HepG2 (cell line): ENCODE measurements around the gene LTA. TPM values are rescaled to one million over a fixed set of nuclear protein-coding genes. Genes with fewer than 3 reads are reported as not detected.

Source experiments
- ATRX ChIP-seq: sonication (generic); formaldehyde crosslinking; IDR thresholded peaks from 2 replicates; pipeline ENCODE4 v1.4.0; 2020; ENCODE audit warnings: missing genetic modification reagents, borderline replicate concordance
- ELF4 ChIP-seq: sonication (generic); formaldehyde crosslinking; IDR thresholded peaks from 2 replicates; pipeline ENCODE4 v1.5.0; 2020; ENCODE audit warnings: missing genetic modification reagents, mild to moderate bottlenecking, moderate library complexity, borderline replicate concordance
- FOXP1 ChIP-seq, 2 experiments: fragments of 450-650 bp in 1 of 2; IDR thresholded peaks; 2 replicates each; pipeline ENCODE4 v1.6.1; 2017 to 2018; ENCODE audit warnings: antibody characterized with exemption in 1 of 2
- KLF6 ChIP-seq: IDR thresholded peaks from 2 replicates; pipeline ENCODE4 v1.8.0; 2016; ENCODE audit warnings: missing biosample characterization, missing genetic modification reagents
- MEF2D ChIP-seq: sonication (generic); formaldehyde crosslinking; IDR thresholded peaks from 2 replicates; pipeline ENCODE4 v1.5.1; 2020; ENCODE audit warnings: mild to moderate bottlenecking, missing genetic modification reagents
- NR2F2 ChIP-seq: IDR thresholded peaks from 2 replicates; pipeline ENCODE4 v1.6.1; 2012; ENCODE audit warnings: low read depth, inconsistent platforms, borderline replicate concordance
- RBM39 ChIP-seq: fragments of 200-400 bp; formaldehyde crosslinking; IDR thresholded peaks from one replicate; pipeline ENCODE4 v1.6.1; 2018; ENCODE audit warnings: antibody characterized with exemption, mild to moderate bottlenecking, low read depth, low read length; ENCODE audit not compliant: poor library complexity, severe bottlenecking
- SIN3A ChIP-seq: IDR thresholded peaks from 2 replicates; pipeline ENCODE4 v1.6.1; 2011; ENCODE audit warnings: low read depth, mild to moderate bottlenecking, control low read depth, low read length, borderline replicate concordance
- SIN3B ChIP-seq: fragments of 150-350 bp; IDR thresholded peaks from 2 replicates; pipeline ENCODE4 v1.6.1; 2014; ENCODE audit warnings: low read length
- SMC3 ChIP-seq: IDR thresholded peaks from 2 replicates; pipeline ENCODE4 v1.6.1; 2011; ENCODE audit warnings: low read length, improper control_type of control experiment
- SP2 ChIP-seq: sonication (generic); formaldehyde crosslinking; IDR thresholded peaks from 2 replicates; pipeline ENCODE4 v1.5.1; 2020; ENCODE audit warnings: mild to moderate bottlenecking, missing genetic modification reagents
- SPEN ChIP-seq: sonication (generic); formaldehyde crosslinking; IDR thresholded peaks from 2 replicates; pipeline ENCODE4 v1.5.1; 2020; ENCODE audit warnings: low read depth, mild to moderate bottlenecking, missing genetic modification reagents
- THYN1 ChIP-seq: sonication (generic); formaldehyde crosslinking; IDR thresholded peaks from 2 replicates; pipeline ENCODE4 v1.8.1; 2023; ENCODE audit warnings: low read depth, mild to moderate bottlenecking, moderate library complexity, missing genetic modification reagents, borderline replicate concordance
- ZC3H4 ChIP-seq: sonication (generic); formaldehyde crosslinking; IDR thresholded peaks from 2 replicates; pipeline ENCODE4 v1.4.0; 2020; ENCODE audit warnings: missing genetic modification reagents, borderline replicate concordance
- ZFP37 ChIP-seq: sonication (generic); formaldehyde crosslinking; IDR thresholded peaks from 2 replicates; pipeline ENCODE4 v1.4.0; 2020; ENCODE audit warnings: missing genetic modification reagents, borderline replicate concordance
- ZNF12 ChIP-seq: sonication (generic); formaldehyde crosslinking; IDR thresholded peaks from 2 replicates; pipeline ENCODE4 v1.5.0; 2020; ENCODE audit warnings: missing genetic modification reagents
- ZNF138 ChIP-seq: sonication (generic); formaldehyde crosslinking; IDR thresholded peaks from 2 replicates; pipeline ENCODE4 v1.5.0; 2020; ENCODE audit warnings: mild to moderate bottlenecking, low read depth, missing genetic modification reagents
- ZNF235 ChIP-seq: sonication (generic); formaldehyde crosslinking; IDR thresholded peaks from 2 replicates; pipeline ENCODE4 v1.8.1; 2023; ENCODE audit warnings: mild to moderate bottlenecking, missing genetic modification reagents, borderline replicate concordance
- ZNF564 ChIP-seq: sonication (generic); formaldehyde crosslinking; IDR thresholded peaks from 2 replicates; pipeline ENCODE4 v1.8.1; 2023; ENCODE audit warnings: mild to moderate bottlenecking, missing genetic modification reagents
- ZNF652 ChIP-seq: IDR thresholded peaks from 2 replicates; pipeline ENCODE4 v1.6.1; 2016; ENCODE audit warnings: low read depth, borderline replicate concordance
- ZNF660 ChIP-seq: sonication (generic); formaldehyde crosslinking; IDR thresholded peaks from 2 replicates; pipeline ENCODE4 v1.5.1; 2020; ENCODE audit warnings: mild to moderate bottlenecking, low read depth, missing genetic modification reagents, borderline replicate concordance
- ZNF709 ChIP-seq: sonication (generic); formaldehyde crosslinking; IDR thresholded peaks from 2 replicates; pipeline ENCODE4 v1.5.0; 2020; ENCODE audit warnings: mild to moderate bottlenecking, missing genetic modification reagents
- ZNF724P ChIP-seq: sonication (generic); formaldehyde crosslinking; IDR thresholded peaks from 2 replicates; pipeline ENCODE4 v1.8.0; 2022; ENCODE audit warnings: missing genetic modification reagents, borderline replicate concordance
- ZNF841 ChIP-seq: sonication (generic); formaldehyde crosslinking; IDR thresholded peaks from 2 replicates; pipeline ENCODE4 v1.8.1; 2023; ENCODE audit warnings: missing genetic modification reagents, borderline replicate concordance
- ZSCAN21 ChIP-seq: sonication (generic); formaldehyde crosslinking; IDR thresholded peaks from 2 replicates; pipeline ENCODE4 v1.8.0; 2022; ENCODE audit warnings: mild to moderate bottlenecking, missing genetic modification reagents, moderate library complexity, borderline replicate concordance
- polyA plus RNA-seq, 8 experiments: library from polyadenylated mRNA; depleted of rRNA in 3 of 8; stranded (reverse) in 7 of 8; unstranded in 1 of 8; fragments of >200 nt; fragmentation: Illumina TruSeq in 4 of 8; extraction: Trizol in 4 of 8; gene quantifications; 2 replicates each; pipeline versions ENCODE4 v1.2.1 to v1.2.3, GENCODE V29; 2011 to 2016; ENCODE audit warnings: low read depth in 4 of 8, missing spikeins in 1 of 8, mixed read lengths in 1 of 8; ENCODE audit not compliant: insufficient read depth in 1 of 8
- total RNA-seq, 5 experiments: library from RNA; depleted of rRNA; stranded (reverse); fragments of >200 nt; fragmentation: Illumina TruSeq; extraction: Trizol; gene quantifications; 2 replicates each; pipeline ENCODE4 v1.2.3, GENCODE V29; 2016; ENCODE audit warnings: low read depth in 1 of 5
- TF ChIP-seq, protein P1 (sequence below): IDR thresholded peaks from 2 replicates; pipeline ENCODE4 v1.6.1; 2016; ENCODE audit warnings: missing compliant biosample characterization, missing genetic modification reagents, borderline replicate concordance
- TF ChIP-seq, protein P2 (sequence below): IDR thresholded peaks from 2 replicates; pipeline ENCODE4 v1.6.1; 2016
- TF ChIP-seq, protein P3 (sequence below): sonication (generic); formaldehyde crosslinking; conservative IDR thresholded peaks from 2 replicates; pipeline ENCODE4 v1.4.0; 2020; ENCODE audit warnings: missing genetic modification reagents

LTA gene
- total and polyA plus RNA-seq, 2 of the 13 experiments (the other 11 are each of a cell fraction or from before 2014, with no cell fraction given) = 0.09 TPM; not detected in 1

DNA sequence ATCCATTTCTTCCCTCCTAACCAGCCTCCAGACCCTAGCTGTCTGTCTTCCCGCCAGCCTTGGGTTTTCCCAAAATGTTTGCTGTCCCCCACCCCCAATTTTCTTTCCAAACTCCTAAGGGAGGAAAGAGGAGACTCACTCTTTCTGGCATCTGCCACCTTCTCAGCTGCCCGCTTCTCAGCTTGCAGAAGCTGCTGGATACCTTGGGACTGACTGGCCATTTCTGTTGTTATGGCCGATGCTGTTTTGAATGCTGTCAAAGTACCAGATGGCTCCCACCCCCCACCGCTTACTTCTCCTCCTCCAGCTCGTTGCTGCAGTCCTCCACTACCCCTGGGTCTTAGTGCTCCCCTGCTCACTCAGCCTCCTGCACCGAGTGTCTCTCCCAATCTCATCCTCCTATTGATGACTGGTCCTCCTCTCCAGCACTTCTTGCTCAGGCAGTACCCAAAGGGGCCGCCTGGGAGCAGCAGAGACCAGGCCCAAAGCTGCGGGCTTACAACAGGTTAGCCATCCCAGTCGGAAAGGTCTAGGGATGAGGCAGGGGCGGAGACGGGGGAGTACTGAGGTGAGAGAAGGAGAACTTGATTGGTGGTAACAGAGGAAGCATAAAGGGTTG, 25.6 kb upstream of the LTA start, which contains the start of gene ATP6V1G2 (continued):
- TF ChIP-seq, protein P1, sequence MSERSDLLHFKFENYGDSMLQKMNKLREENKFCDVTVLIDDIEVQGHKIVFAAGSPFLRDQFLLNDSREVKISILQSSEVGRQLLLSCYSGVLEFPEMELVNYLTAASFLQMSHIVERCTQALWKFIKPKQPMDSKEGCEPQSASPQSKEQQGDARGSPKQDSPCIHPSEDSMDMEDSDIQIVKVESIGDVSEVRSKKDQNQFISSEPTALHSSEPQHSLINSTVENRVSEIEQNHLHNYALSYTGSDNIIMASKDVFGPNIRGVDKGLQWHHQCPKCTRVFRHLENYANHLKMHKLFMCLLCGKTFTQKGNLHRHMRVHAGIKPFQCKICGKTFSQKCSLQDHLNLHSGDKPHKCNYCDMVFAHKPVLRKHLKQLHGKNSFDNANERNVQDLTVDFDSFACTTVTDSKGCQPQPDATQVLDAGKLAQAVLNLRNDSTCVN = no peak; the same call in 1 of the 2 replicates
- no peak for TF ChIP-seq ZFP37 (CRISPR knock-in tag)
- peak; percentile 74; the same call in 1 of the 2 replicates for TF ChIP-seq SIN3B
- no peak for TF ChIP-seq RBM39
- peak; percentile 47; the same call in 1 of the 2 replicates for TF ChIP-seq SIN3A
- TF ChIP-seq SPEN = no peak
- TF ChIP-seq SP2 (CRISPR knock-in tag) = no peak
- no peak for TF ChIP-seq ZC3H4 (CRISPR knock-in tag)
- no peak for TF ChIP-seq ZSCAN21 (CRISPR knock-in tag)
- no peak for TF ChIP-seq ZNF235 (CRISPR knock-in tag)
- TF ChIP-seq, protein P2, sequence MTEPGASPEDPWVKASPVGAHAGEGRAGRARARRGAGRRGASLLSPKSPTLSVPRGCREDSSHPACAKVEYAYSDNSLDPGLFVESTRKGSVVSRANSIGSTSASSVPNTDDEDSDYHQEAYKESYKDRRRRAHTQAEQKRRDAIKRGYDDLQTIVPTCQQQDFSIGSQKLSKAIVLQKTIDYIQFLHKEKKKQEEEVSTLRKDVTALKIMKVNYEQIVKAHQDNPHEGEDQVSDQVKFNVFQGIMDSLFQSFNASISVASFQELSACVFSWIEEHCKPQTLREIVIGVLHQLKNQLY (CRISPR knock-in tag) = no peak
- no peak for TF ChIP-seq MEF2D (CRISPR knock-in tag)
- TF ChIP-seq ZNF652 = no peak
- no peak for TF ChIP-seq ZNF564 (CRISPR knock-in tag)
- no peak for TF ChIP-seq ZNF841 (CRISPR knock-in tag)
- TF ChIP-seq ZNF660 (CRISPR knock-in tag) = no peak
- no peak for TF ChIP-seq NR2F2
- peak; percentile 91 for TF ChIP-seq SMC3
- no peak for TF ChIP-seq THYN1
- no peak for TF ChIP-seq ELF4 (CRISPR knock-in tag)
- no peak for TF ChIP-seq ZNF138 (CRISPR knock-in tag)
- no peak for TF ChIP-seq ZNF12 (CRISPR knock-in tag)
- no peak for TF ChIP-seq ZNF724P (CRISPR knock-in tag)
- no peak for TF ChIP-seq FOXP1 (IDR thresholded peaks at IDR 0.05)
- no peak for TF ChIP-seq FOXP1 (CRISPR knock-in tag; IDR thresholded peaks at IDR 0.05)
- TF ChIP-seq KLF6 = 0 out of 2 replicates have a peak, but pooled peaks have one; percentile 30
- TF ChIP-seq ZNF709 (CRISPR knock-in tag) = 0 out of 2 replicates have a peak, but pooled peaks have one; percentile 15
- TF ChIP-seq, protein P3, sequence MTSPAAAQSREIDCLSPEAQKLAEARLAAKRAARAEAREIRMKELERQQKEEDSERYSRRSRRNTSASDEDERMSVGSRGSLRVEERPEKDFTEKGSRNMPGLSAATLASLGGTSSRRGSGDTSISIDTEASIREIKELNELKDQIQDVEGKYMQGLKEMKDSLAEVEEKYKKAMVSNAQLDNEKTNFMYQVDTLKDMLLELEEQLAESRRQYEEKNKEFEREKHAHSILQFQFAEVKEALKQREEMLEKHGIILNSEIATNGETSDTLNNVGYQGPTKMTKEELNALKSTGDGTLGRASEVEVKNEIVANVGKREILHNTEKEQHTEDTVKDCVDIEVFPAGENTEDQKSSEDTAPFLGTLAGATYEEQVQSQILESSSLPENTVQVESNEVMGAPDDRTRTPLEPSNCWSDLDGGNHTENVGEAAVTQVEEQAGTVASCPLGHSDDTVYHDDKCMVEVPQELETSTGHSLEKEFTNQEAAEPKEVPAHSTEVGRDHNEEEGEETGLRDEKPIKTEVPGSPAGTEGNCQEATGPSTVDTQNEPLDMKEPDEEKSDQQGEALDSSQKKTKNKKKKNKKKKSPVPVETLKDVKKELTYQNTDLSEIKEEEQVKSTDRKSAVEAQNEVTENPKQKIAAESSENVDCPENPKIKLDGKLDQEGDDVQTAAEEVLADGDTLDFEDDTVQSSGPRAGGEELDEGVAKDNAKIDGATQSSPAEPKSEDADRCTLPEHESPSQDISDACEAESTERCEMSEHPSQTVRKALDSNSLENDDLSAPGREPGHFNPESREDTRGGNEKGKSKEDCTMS (CRISPR knock-in tag) = no peak
- TF ChIP-seq ATRX (CRISPR knock-in tag) = no peak
